Activated B cell treated with CpG ODN at 0.5 μM for 24 hours (primary cell): ENCODE results near the gene DNMT3B. TPM values are rescaled to one million over a fixed set of nuclear protein-coding genes. Genes with fewer than 3 reads are reported as not detected.

ENCODE experiments used
- ATAC-seq: fragments of 200-7000 bp; cut with Tn5 transposase; one replicate; pipeline ENCODE4 v1.10.0; 2021; ENCODE audit warnings: low read depth, mild to moderate bottlenecking, moderate library complexity
- CTCF ChIA-PET: fragments of 350-600 bp; sonication (Branson Sonifier 250); formaldehyde crosslinking; loops from one replicate; lab custom pipeline; 2021; ENCODE audit warnings: antibody characterized with exemption; lab: Charles Lee
- POLR2A ChIA-PET: fragments of 350-600 bp; sonication (Branson Sonifier 250); formaldehyde crosslinking; loops from one replicate; lab custom pipeline; 2021; ENCODE audit warnings: antibody characterized with exemption; lab: Charles Lee
- DNase-seq: peaks from one replicate; pipeline ENCODE4 v3.0.0; 2022
- H3K27ac Mint-ChIP-seq: one replicate; pipeline ENCODE4 v1.8.0; 2020; ENCODE audit warnings: mixed read lengths
- H3K27me3 Mint-ChIP-seq: one replicate; pipeline ENCODE4 v1.8.0; 2021; ENCODE audit warnings: mixed read lengths
- H3K36me3 Mint-ChIP-seq: one replicate; pipeline ENCODE4 v1.8.0; 2021; ENCODE audit warnings: low read depth, mixed read lengths
- H3K4me1 Mint-ChIP-seq: one replicate; pipeline ENCODE4 v1.8.0; 2021; ENCODE audit warnings: mixed read lengths
- H3K4me3 Mint-ChIP-seq: one replicate; pipeline ENCODE4 v1.8.0; 2020; ENCODE audit warnings: mild to moderate bottlenecking, mixed read lengths
- H3K9me3 Mint-ChIP-seq: one replicate; pipeline ENCODE4 v1.8.0; 2020; ENCODE audit warnings: mixed read lengths
- intact Hi-C: fragments of 100-400 bp; cut with micrococcal nuclease; formaldehyde crosslinking; loops from one replicate; pipeline ENCODE4 v1.15.1; 2024
- total RNA-seq: library from RNA; stranded (reverse); gene quantifications from 2 replicates; pipeline ENCODE4 v1.2.3, GENCODE V29; 2022
- TF ChIP-seq, protein P1 (sequence below): fragments of 200-600 bp; IDR thresholded peaks from one replicate; pipeline ENCODE4 v1.8.0; 2022; ENCODE audit warnings: antibody characterized with exemption, mild to moderate bottlenecking

The DNMT3B gene
- total RNA-seq, 1 donor from 2014 or later = 0.20 TPM

DNA sequence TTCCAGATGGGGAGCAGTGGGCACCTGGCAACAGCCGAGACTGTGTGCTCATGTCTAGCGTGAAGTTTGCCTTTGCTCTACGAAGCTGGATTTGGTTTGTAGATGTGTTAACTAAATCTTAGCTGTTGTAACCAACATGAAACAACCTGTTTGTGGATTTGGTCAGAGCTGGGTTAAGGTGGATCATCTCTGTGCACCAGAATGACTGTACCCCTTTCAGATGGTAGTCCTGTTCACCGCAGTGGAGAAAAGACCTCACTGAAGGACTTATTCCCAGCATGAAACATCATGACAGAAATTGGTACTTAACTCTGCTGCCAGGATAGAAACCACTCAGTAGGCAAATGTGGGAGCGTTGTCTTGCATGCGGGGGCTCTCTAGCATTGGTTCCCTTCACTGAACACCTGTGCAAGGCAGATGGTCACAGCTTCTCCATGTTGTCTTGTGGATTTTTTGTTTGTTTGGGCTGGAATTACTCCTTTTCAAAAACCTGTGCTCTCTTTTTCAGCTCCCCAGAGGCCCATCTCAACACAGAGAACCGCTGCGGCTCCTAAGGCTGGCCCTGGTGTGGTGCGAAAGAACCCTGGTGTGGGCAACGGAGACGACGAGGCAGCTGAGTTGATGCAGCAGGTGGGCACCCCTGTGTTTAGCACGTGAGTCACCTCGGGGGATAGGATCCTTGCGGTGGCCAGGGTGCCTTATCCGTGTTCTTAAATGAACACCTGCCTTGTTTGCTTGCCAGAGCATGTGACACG, 77.2 kb downstream of the DNMT3B start:
- Mint-ChIP-seq H3K36me3 (peaks cover 79% of the 10 kb centered on the region), H3K27me3 (no peaks in the 10 kb centered on the region), H3K27ac (no peak overlapping the region), H3K4me3 (no peak overlapping the region), H3K4me1 (no peaks in the 10 kb centered on the region), H3K9me3 (no peaks in the 10 kb centered on the region)
- DNase-seq = no peak
- intact Hi-C loops = no loop called here
- POLR2A ChIA-PET = no interaction called here
- TF ChIP-seq, protein P1, sequence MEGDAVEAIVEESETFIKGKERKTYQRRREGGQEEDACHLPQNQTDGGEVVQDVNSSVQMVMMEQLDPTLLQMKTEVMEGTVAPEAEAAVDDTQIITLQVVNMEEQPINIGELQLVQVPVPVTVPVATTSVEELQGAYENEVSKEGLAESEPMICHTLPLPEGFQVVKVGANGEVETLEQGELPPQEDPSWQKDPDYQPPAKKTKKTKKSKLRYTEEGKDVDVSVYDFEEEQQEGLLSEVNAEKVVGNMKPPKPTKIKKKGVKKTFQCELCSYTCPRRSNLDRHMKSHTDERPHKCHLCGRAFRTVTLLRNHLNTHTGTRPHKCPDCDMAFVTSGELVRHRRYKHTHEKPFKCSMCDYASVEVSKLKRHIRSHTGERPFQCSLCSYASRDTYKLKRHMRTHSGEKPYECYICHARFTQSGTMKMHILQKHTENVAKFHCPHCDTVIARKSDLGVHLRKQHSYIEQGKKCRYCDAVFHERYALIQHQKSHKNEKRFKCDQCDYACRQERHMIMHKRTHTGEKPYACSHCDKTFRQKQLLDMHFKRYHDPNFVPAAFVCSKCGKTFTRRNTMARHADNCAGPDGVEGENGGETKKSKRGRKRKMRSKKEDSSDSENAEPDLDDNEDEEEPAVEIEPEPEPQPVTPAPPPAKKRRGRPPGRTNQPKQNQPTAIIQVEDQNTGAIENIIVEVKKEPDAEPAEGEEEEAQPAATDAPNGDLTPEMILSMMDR = no peak
- CTCF ChIA-PET = interaction anchor here (1.2 kb wide), 1 partner anchor 49 kb away, joined by 3 read pairs; no protein-coding TSS in a partner anchor
- no peak for ATAC-seq

DNA sequence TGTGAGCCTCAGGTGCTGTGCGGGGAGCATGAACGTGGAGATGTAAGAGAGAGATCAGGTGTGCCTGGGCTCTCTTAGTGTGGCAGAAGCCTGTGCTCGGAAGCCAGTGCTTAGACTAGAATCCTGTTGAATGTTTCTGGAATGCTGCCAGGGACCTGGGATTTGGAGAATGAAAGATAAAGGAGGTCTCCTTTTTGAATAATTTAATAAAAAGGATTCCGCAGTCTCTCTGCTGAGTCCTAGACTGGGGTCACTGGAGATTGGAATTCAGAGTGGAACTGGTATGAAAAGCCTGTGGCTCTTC, 77.7 kb downstream of the DNMT3B start:
- ChIA-PET CTCF (no interaction called here), POLR2A (no interaction called here)
- DNase-seq = no peak
- Mint-ChIP-seq H3K4me1 (no peaks in the 10 kb centered on the region), H3K4me3 (no peak overlapping the region), H3K27ac (no peak overlapping the region), H3K36me3 (peaks cover 80% of the 10 kb centered on the region), H3K27me3 (no peaks in the 10 kb centered on the region), H3K9me3 (no peaks in the 10 kb centered on the region)
- no peak for ATAC-seq
- intact Hi-C loops = no loop called here
- TF ChIP-seq, protein P1 = no peak

DNA sequence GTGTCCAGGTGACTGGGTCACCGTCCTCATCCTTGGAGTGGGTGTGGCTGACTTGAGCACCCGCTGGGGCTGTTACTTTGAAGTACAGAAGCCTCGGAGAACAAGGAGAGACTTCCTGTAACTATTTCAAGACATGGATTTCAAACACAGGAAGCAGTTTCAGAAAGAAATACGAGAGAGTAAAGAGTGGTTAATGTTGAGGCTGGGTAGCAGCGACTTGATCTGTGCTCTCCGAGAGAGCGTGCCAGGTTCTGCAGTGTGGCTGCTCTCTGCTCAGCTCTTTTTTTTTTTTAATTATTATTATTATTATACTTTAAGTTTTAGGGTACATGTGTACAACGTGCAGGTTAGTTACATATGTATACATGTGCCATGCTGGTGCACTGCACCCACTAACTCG, 79.0 kb downstream of the DNMT3B start:
- DNase-seq = no peak
- ATAC-seq = no peak
- intact Hi-C loops = no loop called here
- ChIA-PET POLR2A (no interaction called here), CTCF (no interaction called here)
- Mint-ChIP-seq H3K4me3 (no peak overlapping the region), H3K9me3 (no peaks in the 10 kb centered on the region), H3K27me3 (no peaks in the 10 kb centered on the region), H3K4me1 (no peaks in the 10 kb centered on the region), H3K27ac (no peak overlapping the region), H3K36me3 (peaks cover 83% of the 10 kb centered on the region)
- TF ChIP-seq, protein P1 = no peak

DNA sequence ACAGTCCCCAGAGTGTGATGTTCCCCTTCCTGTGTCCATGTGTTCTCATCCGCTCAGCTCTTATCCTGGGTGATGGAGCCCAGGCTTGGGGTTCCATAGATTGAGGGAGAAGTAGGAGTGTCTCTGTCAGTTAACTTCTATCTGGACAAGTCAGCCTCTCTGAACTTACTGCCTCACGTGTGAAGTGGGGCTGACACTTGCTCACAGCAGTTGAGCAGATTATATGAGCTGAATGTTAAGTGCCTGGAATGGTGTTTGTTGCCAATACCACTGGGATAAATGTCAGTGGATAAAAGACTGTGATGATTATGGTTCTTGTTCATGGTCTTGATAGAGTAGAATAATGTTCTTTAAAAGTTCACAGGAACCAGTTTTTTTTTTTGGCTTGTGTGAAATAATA, 79.4 kb downstream of the DNMT3B start:
- ChIA-PET CTCF (no interaction called here), POLR2A (no interaction called here)
- no peaks in the 10 kb centered on the region for H3K4me1 Mint-ChIP-seq
- no peaks in the 10 kb centered on the region for H3K9me3 Mint-ChIP-seq
- DNase-seq (no peak), ATAC-seq (no peak)
- H3K27me3 Mint-ChIP-seq = no peaks in the 10 kb centered on the region
- intact Hi-C loops = no loop called here
- no peak overlapping the region for H3K4me3 Mint-ChIP-seq
- TF ChIP-seq, protein P1 = no peak
- H3K36me3 Mint-ChIP-seq = peaks cover 83% of the 10 kb centered on the region
- H3K27ac Mint-ChIP-seq = no peak overlapping the region

DNA sequence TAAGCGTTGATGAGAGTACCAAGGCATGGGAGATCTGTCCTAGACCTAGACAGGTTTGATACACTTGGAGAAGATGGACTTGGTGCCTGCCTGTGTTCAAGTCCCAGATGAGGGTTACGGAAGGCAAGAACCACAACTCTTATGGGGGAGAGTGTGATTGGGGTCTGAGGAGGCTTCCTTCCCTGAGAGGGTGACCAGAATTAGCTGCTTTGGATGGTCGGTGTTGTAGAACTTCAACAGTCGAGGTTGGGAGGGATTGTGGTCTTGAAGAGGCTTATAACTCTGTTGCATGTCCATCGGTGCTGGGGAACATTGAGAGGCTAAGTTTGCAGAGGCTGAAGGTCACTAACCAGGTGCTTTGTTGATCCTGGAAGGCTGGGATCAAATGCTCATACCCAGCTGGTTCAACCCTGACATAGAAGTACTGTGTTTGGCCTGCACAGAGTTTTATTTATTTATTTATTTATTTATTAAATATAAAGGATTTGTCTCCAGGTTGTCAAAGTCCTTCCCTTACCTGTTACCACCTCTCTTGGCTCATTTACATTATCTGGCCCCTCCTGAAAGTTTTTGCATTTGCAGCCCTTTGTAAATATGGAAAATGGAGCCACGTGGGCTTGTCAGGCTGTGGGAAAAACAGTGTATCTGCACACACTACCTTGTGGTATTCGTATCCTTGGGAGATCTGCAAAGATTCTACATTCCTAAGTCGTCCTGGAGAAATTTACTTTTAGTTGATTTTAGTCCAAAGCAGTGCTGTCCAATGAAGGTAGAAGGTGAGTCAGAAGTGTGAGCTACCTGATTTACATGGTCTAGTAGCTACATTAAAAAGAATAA, 80.7 kb downstream of the DNMT3B start:
- ChIA-PET POLR2A (interaction anchor here (0.7 kb wide), 1 partner anchor 20 kb away, joined by 5 read pairs; no protein-coding TSS in a partner anchor), CTCF (interaction anchor here (0.7 to 0.9 kb wide), 2 partner anchors 319 to 1992 kb away, joined by 3 read pairs; no protein-coding TSS in a partner anchor)
- intact Hi-C loops = no loop called here
- no peak overlapping the region for H3K4me3 Mint-ChIP-seq
- TF ChIP-seq, protein P1 = no peak
- peaks cover 84% of the 10 kb centered on the region for H3K36me3 Mint-ChIP-seq
- H3K27ac Mint-ChIP-seq = no peak overlapping the region
- DNase-seq = no peak
- ATAC-seq = no peak
- H3K27me3 Mint-ChIP-seq = no peaks in the 10 kb centered on the region
- H3K9me3 Mint-ChIP-seq = no peaks in the 10 kb centered on the region
- no peaks in the 10 kb centered on the region for H3K4me1 Mint-ChIP-seq
